22Rv1 (cell line): Measurements from ENCODE around the gene SLITRK5.

Experiments used
- H3K27ac ChIP-seq: fragments of 450-650 bp; 2 replicates; pipeline ENCODE4 v1.5.1; 2017
- ZFX ChIP-seq: fragments of 450-650 bp; IDR thresholded peaks from 2 replicates; pipeline ENCODE4 v1.6.1; 2017; ENCODE audit warnings: antibody characterized with exemption, borderline replicate concordance
- TF ChIP-seq, protein P1 (sequence below): fragments of 450-650 bp; IDR thresholded peaks from 2 replicates; pipeline ENCODE4 v1.5.1; 2017; ENCODE audit warnings: mild to moderate bottlenecking

SLITRK5 gene

DNA sequence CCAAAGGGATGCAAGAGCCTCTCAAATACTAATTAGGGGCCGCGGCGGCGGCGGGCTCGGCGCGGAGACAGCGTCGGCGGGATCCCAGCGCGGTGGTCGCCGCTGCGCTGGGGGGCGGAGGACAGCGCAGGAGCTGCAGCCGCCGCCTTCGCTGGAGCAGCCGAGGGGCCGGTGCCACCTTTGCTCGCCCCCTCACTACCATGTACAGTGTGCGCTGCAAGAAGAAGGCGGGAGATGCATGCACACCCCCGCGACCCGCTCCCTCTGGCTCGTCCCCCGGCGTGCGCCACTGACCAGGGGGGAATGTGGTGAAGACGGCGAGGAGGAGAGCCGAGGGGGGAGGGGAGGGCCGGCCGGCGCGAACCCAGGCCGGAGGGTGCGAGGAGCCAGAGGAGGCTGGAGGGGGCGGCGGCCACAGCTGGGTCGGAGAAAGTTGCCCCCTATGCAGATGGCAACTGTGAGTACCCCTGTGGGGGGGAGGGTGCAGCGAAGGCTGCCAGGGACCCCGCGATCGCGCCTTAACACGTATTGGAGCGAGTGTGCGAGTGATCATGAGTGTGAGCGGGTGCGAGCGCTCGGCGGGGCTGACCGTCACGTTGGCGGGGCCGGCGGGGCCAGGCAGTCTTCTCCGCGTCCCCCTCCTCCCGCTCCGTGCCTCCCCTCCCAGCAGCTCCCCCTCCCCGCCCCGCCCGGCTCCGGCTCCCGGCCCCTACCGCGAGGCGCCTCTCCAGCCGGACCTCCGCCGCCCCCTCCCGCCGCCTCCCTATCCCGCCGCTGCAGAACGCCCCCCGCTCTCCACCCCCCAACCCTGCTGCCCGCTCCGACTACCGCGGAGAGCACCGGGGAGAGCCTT lies 808 bp downstream of the SLITRK5 start:
- peak overlapping the region; percentile 87 for H3K27ac ChIP-seq
- TF ChIP-seq ZFX, result no peak
- TF ChIP-seq, protein P1, sequence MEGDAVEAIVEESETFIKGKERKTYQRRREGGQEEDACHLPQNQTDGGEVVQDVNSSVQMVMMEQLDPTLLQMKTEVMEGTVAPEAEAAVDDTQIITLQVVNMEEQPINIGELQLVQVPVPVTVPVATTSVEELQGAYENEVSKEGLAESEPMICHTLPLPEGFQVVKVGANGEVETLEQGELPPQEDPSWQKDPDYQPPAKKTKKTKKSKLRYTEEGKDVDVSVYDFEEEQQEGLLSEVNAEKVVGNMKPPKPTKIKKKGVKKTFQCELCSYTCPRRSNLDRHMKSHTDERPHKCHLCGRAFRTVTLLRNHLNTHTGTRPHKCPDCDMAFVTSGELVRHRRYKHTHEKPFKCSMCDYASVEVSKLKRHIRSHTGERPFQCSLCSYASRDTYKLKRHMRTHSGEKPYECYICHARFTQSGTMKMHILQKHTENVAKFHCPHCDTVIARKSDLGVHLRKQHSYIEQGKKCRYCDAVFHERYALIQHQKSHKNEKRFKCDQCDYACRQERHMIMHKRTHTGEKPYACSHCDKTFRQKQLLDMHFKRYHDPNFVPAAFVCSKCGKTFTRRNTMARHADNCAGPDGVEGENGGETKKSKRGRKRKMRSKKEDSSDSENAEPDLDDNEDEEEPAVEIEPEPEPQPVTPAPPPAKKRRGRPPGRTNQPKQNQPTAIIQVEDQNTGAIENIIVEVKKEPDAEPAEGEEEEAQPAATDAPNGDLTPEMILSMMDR, result no peak

DNA sequence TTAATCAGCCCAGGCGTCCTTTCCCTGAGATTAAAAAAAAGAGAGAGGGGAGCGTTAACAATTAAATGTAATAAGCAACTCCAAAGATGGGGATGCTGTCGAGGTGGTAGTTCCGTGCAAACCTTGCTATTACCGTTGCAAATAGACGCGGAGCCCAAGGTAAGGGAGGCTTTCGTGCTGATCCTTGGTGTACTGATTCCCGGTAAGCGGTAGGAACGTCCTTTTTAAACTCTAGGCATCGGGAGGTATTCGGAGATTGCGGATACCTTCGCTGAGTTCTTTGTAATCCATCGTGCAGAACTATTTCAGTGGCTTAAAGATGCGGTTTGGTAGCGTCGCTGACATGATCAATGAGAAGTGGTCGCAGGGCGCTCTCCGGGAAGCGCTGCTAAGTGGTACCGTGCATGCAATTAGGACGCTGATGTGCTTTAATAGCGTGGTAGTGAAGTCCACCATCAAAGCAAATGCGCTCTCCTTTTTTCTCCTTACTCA lies 3.1 kb downstream of the SLITRK5 start:
- TF ChIP-seq ZFX, result no peak
- TF ChIP-seq, protein P1, result no peak
- H3K27ac ChIP-seq, result no peak overlapping the region

DNA sequence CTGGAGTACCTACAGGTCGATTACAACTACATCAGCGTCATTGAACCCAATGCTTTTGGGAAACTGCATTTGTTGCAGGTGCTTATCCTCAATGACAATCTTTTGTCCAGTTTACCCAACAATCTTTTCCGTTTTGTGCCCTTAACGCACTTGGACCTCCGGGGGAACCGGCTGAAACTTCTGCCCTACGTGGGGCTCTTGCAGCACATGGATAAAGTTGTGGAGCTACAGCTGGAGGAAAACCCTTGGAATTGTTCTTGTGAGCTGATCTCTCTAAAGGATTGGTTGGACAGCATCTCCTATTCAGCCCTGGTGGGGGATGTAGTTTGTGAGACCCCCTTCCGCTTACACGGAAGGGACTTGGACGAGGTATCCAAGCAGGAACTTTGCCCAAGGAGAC lies 4.7 kb downstream of the SLITRK5 start:
- H3K27ac ChIP-seq, result no peak overlapping the region
- TF ChIP-seq ZFX, result no peak
- TF ChIP-seq, protein P1, result no peak

DNA sequence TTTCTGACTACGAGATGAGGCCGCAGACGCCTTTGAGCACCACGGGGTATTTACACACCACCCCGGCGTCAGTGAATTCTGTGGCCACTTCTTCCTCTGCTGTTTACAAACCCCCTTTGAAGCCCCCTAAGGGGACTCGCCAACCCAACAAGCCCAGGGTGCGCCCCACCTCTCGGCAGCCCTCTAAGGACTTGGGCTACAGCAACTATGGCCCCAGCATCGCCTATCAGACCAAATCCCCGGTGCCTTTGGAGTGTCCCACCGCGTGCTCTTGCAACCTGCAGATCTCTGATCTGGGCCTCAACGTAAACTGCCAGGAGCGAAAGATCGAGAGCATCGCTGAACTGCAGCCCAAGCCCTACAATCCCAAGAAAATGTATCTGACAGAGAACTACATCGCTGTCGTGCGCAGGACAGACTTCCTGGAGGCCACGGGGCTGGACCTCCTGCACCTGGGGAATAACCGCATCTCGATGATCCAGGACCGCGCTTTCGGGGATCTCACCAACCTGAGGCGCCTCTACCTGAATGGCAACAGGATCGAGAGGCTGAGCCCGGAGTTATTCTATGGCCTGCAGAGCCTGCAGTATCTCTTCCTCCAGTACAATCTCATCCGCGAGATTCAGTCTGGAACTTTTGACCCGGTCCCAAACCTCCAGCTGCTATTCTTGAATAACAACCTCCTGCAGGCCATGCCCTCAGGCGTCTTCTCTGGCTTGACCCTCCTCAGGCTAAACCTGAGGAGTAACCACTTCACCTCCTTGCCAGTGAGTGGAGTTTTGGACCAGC lies 5.3 kb downstream of the SLITRK5 start:
- no peak for TF ChIP-seq ZFX
- TF ChIP-seq, protein P1, result no peak
- no peak overlapping the region for H3K27ac ChIP-seq

DNA sequence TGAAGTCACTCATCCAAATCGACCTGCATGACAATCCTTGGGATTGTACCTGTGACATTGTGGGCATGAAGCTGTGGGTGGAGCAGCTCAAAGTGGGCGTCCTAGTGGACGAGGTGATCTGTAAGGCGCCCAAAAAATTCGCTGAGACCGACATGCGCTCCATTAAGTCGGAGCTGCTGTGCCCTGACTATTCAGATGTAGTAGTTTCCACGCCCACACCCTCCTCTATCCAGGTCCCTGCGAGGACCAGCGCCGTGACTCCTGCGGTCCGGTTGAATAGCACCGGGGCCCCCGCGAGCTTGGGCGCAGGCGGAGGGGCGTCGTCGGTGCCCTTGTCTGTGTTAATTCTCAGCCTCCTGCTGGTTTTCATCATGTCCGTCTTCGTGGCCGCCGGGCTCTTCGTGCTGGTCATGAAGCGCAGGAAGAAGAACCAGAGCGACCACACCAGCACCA lies 5.9 kb downstream of the SLITRK5 start:
- TF ChIP-seq, protein P1, result no peak
- TF ChIP-seq ZFX, result no peak
- H3K27ac ChIP-seq, result peak overlapping the region; percentile 47; the same call in 1 of the 2 replicates

DNA sequence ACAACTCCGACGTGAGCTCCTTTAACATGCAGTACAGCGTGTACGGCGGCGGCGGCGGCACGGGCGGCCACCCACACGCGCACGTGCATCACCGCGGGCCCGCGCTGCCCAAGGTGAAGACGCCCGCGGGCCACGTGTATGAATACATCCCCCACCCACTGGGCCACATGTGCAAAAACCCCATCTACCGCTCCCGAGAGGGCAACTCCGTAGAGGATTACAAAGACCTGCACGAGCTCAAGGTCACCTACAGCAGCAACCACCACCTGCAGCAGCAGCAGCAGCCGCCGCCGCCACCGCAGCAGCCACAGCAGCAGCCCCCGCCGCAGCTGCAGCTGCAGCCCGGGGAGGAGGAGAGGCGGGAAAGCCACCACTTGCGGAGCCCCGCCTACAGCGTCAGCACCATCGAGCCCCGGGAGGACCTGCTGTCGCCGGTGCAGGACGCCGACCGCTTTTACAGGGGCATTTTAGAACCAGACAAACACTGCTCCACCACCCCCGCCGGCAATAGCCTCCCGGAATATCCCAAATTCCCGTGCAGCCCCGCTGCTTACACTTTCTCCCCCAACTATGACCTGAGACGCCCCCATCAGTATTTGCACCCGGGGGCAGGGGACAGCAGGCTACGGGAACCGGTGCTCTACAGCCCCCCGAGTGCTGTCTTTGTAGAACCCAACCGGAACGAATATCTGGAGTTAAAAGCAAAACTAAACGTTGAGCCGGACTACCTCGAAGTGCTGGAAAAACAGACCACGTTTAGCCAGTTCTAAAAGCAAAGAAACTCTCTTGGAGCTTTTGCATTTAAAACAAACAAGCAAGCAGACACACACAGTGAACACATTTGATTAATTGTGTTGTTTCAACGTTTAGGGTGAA lies 6.6 kb downstream of the SLITRK5 start:
- no peak for TF ChIP-seq ZFX
- TF ChIP-seq, protein P1, result no peak
- H3K27ac ChIP-seq, result peak overlapping the region; percentile 47
